Body of pancreas (tissue), 4 donors: ENCODE results near the gene CTSZ.

Experiments
- CTCF ChIP-seq, 7 experiments: fragments of 450-650 bp in 4 of 7; fragments of 200-600 bp in 3 of 7; sonication (generic) in 3 of 7; IDR thresholded peaks; one replicate each; pipeline ENCODE4 v1.5.1; 2016 to 2019; ENCODE audit warnings: antibody characterized with exemption in 7 of 7
- POLR2A ChIP-seq, 3 donors: fragments of 450-650 bp; IDR thresholded peaks; one replicate each; pipeline ENCODE4 v1.6.1; 2016; ENCODE audit warnings: antibody characterized with exemption in 3 of 3, mild to moderate bottlenecking in 2 of 3

- no peak for TF ChIP-seq CTCF (IDR thresholded peaks at IDR 0.05)
- TF ChIP-seq POLR2A (IDR thresholded peaks at IDR 0.05) = no peak
Measured at GRCh38 chr20:59051666-59052185, 44.7 kb upstream of the CTSZ start.
